ENCODE data around the gene PTPRN2.

PTPRN2 gene

DNA sequence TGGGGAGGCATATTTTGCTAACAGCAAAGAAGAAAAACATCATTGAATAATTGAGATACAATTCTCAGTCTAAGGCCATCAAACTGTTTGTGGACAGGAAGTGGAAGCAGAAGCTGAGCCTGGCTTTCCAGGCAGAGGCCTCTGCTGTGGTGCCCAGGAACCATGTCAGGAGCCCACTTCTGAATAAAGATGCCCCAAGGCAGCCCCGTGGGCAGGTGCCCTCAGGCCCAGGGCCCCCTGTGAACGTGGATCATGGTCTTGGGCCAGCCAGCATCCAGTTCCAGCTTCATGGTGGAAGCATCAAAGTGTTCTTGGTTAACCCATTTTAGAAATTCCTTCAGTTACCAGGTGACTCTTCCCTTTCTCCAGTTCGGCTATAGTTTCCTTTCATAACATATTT is 346.8 kb downstream of the PTPRN2 start:
- H3K9me3 Mint-ChIP-seq, result no peaks in the 10 kb centered on the region
- no peaks in the 10 kb centered on the region for H3K4me1 Mint-ChIP-seq (ENCODE audit: low read depth)

GRCh38 chr7:158239290-158239981 is 348.2 kb downstream of the PTPRN2 start:
- no peaks in the 10 kb centered on the region for H3K4me1 Mint-ChIP-seq (ENCODE audit: low read depth)
- no peak overlapping the region for H3K27ac Mint-ChIP-seq
- H3K9me3 Mint-ChIP-seq, result peaks cover 6% of the 10 kb centered on the region
- no peak overlapping the region for H3K4me3 Mint-ChIP-seq
- no peaks in the 10 kb centered on the region for H3K36me3 Mint-ChIP-seq (ENCODE audit: low read depth)
- DNase-seq, result no peak
- no peaks in the 10 kb centered on the region for H3K27me3 Mint-ChIP-seq

More for the DNA sequence above, 346.8 kb downstream of the PTPRN2 start:
- H3K4me3 Mint-ChIP-seq, result no peak overlapping the region
- no peaks in the 10 kb centered on the region for H3K36me3 Mint-ChIP-seq (ENCODE audit: low read depth)
- H3K27me3 Mint-ChIP-seq, result no peaks in the 10 kb centered on the region
- no peak overlapping the region for H3K27ac Mint-ChIP-seq
- no peak for DNase-seq

GRCh38 chr7:158238616-158239289 is 348.9 kb downstream of the PTPRN2 start:
- Mint-ChIP-seq H3K27me3 (no peaks in the 10 kb centered on the region), H3K27ac (no peak overlapping the region), H3K9me3 (peaks cover 11% of the 10 kb centered on the region), H3K36me3 (ENCODE audit: low read depth) (no peaks in the 10 kb centered on the region), H3K4me1 (ENCODE audit: low read depth) (no peaks in the 10 kb centered on the region), H3K4me3 (no peak overlapping the region)
- no peak for DNase-seq

DNA sequence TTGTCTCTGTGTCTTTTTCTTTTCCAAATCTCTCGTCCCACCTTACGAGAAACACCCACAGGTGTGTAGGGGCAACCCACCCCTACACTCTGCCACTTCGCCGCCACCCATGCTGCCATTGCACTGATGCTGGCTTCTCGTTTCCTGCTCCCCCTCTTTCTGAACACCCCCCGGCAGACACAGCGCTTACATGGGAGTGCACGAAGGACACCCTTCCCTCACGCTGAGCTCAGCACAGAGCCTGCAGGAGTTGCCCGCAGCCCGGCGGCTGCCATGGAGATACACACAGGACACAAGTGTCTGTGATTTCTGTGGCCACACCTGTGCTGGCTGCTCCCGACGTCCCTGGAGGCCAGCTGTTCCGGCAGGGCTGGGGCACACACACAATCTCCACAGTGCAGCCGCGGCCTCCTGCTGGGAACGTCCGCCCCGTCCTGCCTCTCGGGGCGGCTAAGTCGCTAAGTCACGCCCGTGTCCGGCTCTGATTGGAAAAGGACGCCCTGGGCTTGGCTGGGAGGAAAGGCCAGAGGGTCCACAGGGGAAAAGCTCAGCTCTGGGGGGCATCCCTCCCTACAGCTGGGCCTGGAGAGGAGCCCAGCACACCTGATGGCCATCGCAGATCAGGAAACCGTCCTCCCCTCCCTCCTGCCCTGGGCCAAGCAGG is 349.8 kb downstream of the PTPRN2 start:
- Mint-ChIP-seq H3K27me3 (no peaks in the 10 kb centered on the region), H3K4me3 (no peak overlapping the region), H3K4me1 (ENCODE audit: low read depth) (no peaks in the 10 kb centered on the region), H3K9me3 (peaks cover 12% of the 10 kb centered on the region), H3K27ac (no peak overlapping the region), H3K36me3 (ENCODE audit: low read depth) (no peaks in the 10 kb centered on the region)
- DNase-seq, result no peak

DNA sequence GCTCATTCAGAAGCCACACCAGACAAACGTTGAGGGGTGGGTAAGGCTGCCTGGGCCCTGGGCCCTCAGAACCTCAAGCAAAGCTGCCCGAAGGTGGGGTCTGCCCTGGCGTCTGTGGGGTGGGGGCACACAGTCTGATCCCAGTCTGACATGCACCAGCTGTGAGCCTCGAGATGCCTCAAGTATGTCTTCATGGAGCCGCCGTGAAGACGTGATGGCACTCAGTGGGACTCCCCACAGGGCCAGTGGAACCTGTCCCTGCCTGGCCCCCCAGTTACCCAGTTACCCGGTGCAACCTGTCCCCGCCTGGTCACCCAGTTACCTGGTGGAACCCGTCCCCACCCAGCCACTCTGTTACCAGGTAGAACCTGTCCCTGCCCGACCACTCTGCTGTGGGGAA is 351.2 kb downstream of the PTPRN2 start:
- DNase-seq, result no peak
- Mint-ChIP-seq H3K36me3 (ENCODE audit: low read depth) (no peaks in the 10 kb centered on the region), H3K4me3 (no peak overlapping the region), H3K27ac (no peak overlapping the region), H3K9me3 (peaks cover 12% of the 10 kb centered on the region), H3K4me1 (ENCODE audit: low read depth) (no peaks in the 10 kb centered on the region), H3K27me3 (no peaks in the 10 kb centered on the region)

- H3K27ac Mint-ChIP-seq, result no peak overlapping the region
- no peaks in the 10 kb centered on the region for H3K4me1 Mint-ChIP-seq (ENCODE audit: low read depth)
- peaks cover 12% of the 10 kb centered on the region for H3K9me3 Mint-ChIP-seq
- no peaks in the 10 kb centered on the region for H3K27me3 Mint-ChIP-seq
- H3K36me3 Mint-ChIP-seq (ENCODE audit: low read depth), result no peaks in the 10 kb centered on the region
- no peak for DNase-seq
- H3K4me3 Mint-ChIP-seq, result no peak overlapping the region
These were observed 351.8 kb downstream of the PTPRN2 start for GRCh38 chr7:158235862-158236261.

DNA sequence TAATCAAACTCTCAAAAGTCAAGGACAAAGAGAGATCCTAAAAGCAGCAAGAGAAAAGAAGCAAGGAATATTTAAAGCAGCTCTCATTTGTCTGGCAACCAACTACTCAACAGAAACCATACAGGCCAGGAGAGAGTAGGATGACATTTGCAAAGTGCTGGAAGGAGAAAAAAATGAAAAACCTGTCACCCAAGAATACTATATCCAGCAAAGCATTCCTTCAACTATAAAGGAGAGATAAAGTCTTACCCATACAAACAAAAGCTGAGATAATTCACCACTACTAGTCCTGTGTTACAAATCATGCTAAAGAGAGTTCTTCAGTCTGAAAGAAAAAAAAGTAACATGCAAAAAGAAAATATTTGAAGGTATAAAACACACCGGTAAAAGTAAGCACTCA is 357.7 kb downstream of the PTPRN2 start:
- H3K27ac Mint-ChIP-seq, result no peak overlapping the region

GRCh38 chr7:158228986-158229385 is 358.6 kb downstream of the PTPRN2 start:
- Mint-ChIP-seq H3K9me3 (peaks cover 24% of the 10 kb centered on the region), H3K27ac (no peak overlapping the region), H3K36me3 (ENCODE audit: low read depth) (no peaks in the 10 kb centered on the region), H3K27me3 (no peaks in the 10 kb centered on the region), H3K4me3 (no peak overlapping the region), H3K4me1 (ENCODE audit: low read depth) (no peaks in the 10 kb centered on the region)
- DNase-seq, result no peak

More for the DNA sequence above, 357.7 kb downstream of the PTPRN2 start:
- Mint-ChIP-seq H3K36me3 (ENCODE audit: low read depth) (no peaks in the 10 kb centered on the region), H3K4me1 (ENCODE audit: low read depth) (no peaks in the 10 kb centered on the region), H3K9me3 (peaks cover 27% of the 10 kb centered on the region), H3K4me3 (no peak overlapping the region), H3K27me3 (no peaks in the 10 kb centered on the region)
- DNase-seq, result no peak

DNA sequence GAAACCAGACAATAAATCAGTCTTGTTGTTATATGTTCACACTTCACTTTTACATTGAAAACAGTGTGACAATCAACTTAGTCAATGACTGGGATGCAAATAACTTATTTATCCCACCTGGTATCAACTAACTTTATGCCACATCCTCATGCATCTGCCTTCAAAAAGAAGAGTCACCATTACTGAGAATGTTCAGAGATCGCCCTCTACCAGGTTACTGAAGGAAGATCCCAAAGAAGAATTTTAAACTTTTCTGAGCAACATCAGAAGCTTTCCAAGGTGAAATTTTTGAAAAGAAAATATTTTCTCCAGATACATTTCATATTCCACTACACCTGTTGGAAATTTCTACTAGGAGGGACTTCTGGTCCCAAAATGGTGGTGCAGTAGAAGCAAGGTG is 359.5 kb downstream of the PTPRN2 start:
- Mint-ChIP-seq H3K27me3 (no peaks in the 10 kb centered on the region), H3K36me3 (ENCODE audit: low read depth) (no peaks in the 10 kb centered on the region), H3K4me1 (ENCODE audit: low read depth) (no peaks in the 10 kb centered on the region), H3K27ac (no peak overlapping the region), H3K9me3 (peaks cover 21% of the 10 kb centered on the region), H3K4me3 (no peak overlapping the region)
- no peak for DNase-seq

GRCh38 chr7:158227258-158227984 is 360.2 kb downstream of the PTPRN2 start:
- no peaks in the 10 kb centered on the region for H3K36me3 Mint-ChIP-seq (ENCODE audit: low read depth)
- H3K4me1 Mint-ChIP-seq (ENCODE audit: low read depth), result no peaks in the 10 kb centered on the region
- H3K27me3 Mint-ChIP-seq, result no peaks in the 10 kb centered on the region
- no peak overlapping the region for H3K4me3 Mint-ChIP-seq
- H3K27ac Mint-ChIP-seq, result no peak overlapping the region
- DNase-seq, result no peak
- peaks cover 21% of the 10 kb centered on the region for H3K9me3 Mint-ChIP-seq

- Mint-ChIP-seq H3K9me3 (peaks cover 24% of the 10 kb centered on the region), H3K36me3 (ENCODE audit: low read depth) (no peaks in the 10 kb centered on the region), H3K4me3 (no peak overlapping the region), H3K27ac (no peak overlapping the region), H3K4me1 (ENCODE audit: low read depth) (no peaks in the 10 kb centered on the region), H3K27me3 (peaks cover 3% of the 10 kb centered on the region)
- DNase-seq, result no peak
These were observed 371.4 kb downstream of the PTPRN2 start for GRCh38 chr7:158216198-158216597.

DNA sequence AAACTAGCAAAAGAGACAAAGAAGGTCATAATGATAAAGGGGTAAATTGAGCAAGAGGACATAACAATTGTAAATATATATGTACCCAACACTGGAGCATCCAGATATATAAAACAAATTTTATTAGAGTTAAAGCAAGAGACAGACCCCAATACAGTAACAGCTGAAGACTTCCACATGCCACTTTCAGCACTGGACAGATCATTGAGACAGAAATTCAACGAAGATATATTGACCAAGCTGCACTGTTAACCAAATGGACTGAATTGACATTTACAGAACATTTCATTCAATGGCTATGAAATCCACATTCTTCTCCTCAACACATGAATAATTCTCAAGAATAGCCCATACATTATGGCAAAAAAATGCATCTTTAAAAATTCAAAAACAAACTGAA is 378.2 kb downstream of the PTPRN2 start:
- H3K4me1 Mint-ChIP-seq (ENCODE audit: low read depth), result no peaks in the 10 kb centered on the region
- DNase-seq, result no peak
- peaks cover 12% of the 10 kb centered on the region for H3K9me3 Mint-ChIP-seq
- H3K4me3 Mint-ChIP-seq, result no peak overlapping the region
- H3K27ac Mint-ChIP-seq, result no peak overlapping the region
- no peaks in the 10 kb centered on the region for H3K36me3 Mint-ChIP-seq (ENCODE audit: low read depth)
- peaks cover 22% of the 10 kb centered on the region for H3K27me3 Mint-ChIP-seq

GRCh38 chr7:158206341-158206740 is 381.3 kb downstream of the PTPRN2 start:
- Mint-ChIP-seq H3K27ac (no peak overlapping the region), H3K27me3 (peaks cover 50% of the 10 kb centered on the region), H3K9me3 (peaks cover 9% of the 10 kb centered on the region), H3K36me3 (ENCODE audit: low read depth) (no peaks in the 10 kb centered on the region), H3K4me1 (ENCODE audit: low read depth) (no peaks in the 10 kb centered on the region), H3K4me3 (no peak overlapping the region)
- DNase-seq, result no peak

GRCh38 chr7:158204453-158204852 is 383.2 kb downstream of the PTPRN2 start:
- Mint-ChIP-seq H3K9me3 (no peaks in the 10 kb centered on the region), H3K36me3 (ENCODE audit: low read depth) (no peaks in the 10 kb centered on the region), H3K4me1 (ENCODE audit: low read depth) (no peaks in the 10 kb centered on the region), H3K4me3 (no peak overlapping the region), H3K27ac (no peak overlapping the region), H3K27me3 (peaks cover 45% of the 10 kb centered on the region)
- no peak for DNase-seq

Measured in activated T-cell treated with anti-CD3 and anti-CD28 coated beads, Interleukin-2, amount 50 U/mL, for 24 hours (primary cell).